ENCODE data around the gene GSAP.

GRCh38 chr7:77391230-77391629, 24.9 kb downstream of the GSAP start:
- no peak for TF ChIP-seq POLR2A (IDR thresholded peaks at IDR 0.05; ENCODE audit: low read depth, low read length)
- TF ChIP-seq POLR2AphosphoS5 (IDR thresholded peaks at IDR 0.05; ENCODE audit: low read depth, low read length), result no peak
- no peak for TF ChIP-seq TAF1 (IDR thresholded peaks at IDR 0.05; ENCODE audit: borderline replicate concordance, low read depth, low read length)
